HEK293 (cell line): Measurements from ENCODE around the gene IQSEC1.

Source experiments
- ZNF266 ChIP-seq: fragments of 450-650 bp; formaldehyde crosslinking; IDR thresholded peaks from 2 replicates; pipeline ENCODE4 v1.5.1; 2016; ENCODE audit warnings: missing biosample characterization, missing genetic modification characterization, low read depth
- TF ChIP-seq, protein P1 (sequence below): fragments of 450-650 bp; formaldehyde crosslinking; IDR thresholded peaks from 2 replicates; pipeline ENCODE4 v1.5.1; 2016; ENCODE audit warnings: missing biosample characterization, missing genetic modification characterization

DNA sequence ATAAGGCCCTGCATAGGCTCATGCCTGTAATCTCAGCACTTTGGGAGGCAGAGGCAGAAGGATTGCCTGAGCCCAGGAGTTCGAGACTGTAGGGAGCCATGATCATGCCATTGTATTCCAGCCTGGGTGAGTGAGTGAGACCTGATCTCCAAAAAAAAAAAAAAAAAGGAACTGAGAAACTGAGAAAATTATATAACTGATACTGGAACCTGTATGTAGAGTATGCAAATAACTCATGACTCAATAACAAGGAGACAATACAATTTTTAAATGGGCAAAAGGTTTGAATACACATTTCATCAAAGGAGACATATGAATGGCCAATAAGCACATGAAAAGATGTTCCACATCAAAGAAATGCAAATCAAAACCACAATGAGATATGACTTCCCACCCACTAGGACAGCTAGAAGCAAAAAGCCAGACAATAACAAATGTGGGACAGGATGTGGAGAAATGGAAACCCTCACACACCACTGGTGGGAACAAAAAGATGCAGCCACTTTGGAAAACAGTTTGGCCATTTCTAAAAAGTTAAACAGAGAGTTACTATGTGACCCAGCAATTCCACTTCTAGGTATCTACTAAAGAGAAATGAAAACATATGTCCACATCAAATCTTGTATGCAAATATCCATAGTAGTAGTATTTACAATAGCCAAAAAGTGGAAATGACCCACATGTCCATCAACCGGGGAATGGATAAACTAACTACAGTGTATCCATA is 70.7 kb downstream of the IQSEC1 start:
- TF ChIP-seq, protein P1, sequence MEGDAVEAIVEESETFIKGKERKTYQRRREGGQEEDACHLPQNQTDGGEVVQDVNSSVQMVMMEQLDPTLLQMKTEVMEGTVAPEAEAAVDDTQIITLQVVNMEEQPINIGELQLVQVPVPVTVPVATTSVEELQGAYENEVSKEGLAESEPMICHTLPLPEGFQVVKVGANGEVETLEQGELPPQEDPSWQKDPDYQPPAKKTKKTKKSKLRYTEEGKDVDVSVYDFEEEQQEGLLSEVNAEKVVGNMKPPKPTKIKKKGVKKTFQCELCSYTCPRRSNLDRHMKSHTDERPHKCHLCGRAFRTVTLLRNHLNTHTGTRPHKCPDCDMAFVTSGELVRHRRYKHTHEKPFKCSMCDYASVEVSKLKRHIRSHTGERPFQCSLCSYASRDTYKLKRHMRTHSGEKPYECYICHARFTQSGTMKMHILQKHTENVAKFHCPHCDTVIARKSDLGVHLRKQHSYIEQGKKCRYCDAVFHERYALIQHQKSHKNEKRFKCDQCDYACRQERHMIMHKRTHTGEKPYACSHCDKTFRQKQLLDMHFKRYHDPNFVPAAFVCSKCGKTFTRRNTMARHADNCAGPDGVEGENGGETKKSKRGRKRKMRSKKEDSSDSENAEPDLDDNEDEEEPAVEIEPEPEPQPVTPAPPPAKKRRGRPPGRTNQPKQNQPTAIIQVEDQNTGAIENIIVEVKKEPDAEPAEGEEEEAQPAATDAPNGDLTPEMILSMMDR (tag by site-specific recombination) = no peak
- no peak for TF ChIP-seq ZNF266
